ENCODE results near the gene UNC93B1.
"Not testable (repeated sequence)": the region's sequence is repeated elsewhere in the genome, so short reads cannot be mapped to it uniquely, and the experiment has no call there.

- TF ChIP-seq EZH2 (IDR thresholded peaks at IDR 0.05; ENCODE audit: low read length, missing control alignments); CTCF (conservative IDR thresholded peaks at IDR 0.05 in 1 of 2, IDR thresholded peaks at IDR 0.05 in 1 of 2; ENCODE audit: low read depth in 1 of 2, low read length in 2 of 2): not testable (repeated sequence)
Observed at GRCh38 chr11:67946403-67946802, 57.5 kb downstream of the UNC93B1 start.

Measured in fibroblast of lung (primary cell).